Measurements from ENCODE around the gene PALLD. TPM values are rescaled to one million over a fixed set of nuclear protein-coding genes. Genes with fewer than 3 reads are reported as not detected.

PALLD gene
- total and polyA plus RNA-seq, 2 of the 8 experiments (the other 6 are each of a cell fraction or from before 2014, with no cell fraction given) = 10.5 to 25.0 TPM

DNA sequence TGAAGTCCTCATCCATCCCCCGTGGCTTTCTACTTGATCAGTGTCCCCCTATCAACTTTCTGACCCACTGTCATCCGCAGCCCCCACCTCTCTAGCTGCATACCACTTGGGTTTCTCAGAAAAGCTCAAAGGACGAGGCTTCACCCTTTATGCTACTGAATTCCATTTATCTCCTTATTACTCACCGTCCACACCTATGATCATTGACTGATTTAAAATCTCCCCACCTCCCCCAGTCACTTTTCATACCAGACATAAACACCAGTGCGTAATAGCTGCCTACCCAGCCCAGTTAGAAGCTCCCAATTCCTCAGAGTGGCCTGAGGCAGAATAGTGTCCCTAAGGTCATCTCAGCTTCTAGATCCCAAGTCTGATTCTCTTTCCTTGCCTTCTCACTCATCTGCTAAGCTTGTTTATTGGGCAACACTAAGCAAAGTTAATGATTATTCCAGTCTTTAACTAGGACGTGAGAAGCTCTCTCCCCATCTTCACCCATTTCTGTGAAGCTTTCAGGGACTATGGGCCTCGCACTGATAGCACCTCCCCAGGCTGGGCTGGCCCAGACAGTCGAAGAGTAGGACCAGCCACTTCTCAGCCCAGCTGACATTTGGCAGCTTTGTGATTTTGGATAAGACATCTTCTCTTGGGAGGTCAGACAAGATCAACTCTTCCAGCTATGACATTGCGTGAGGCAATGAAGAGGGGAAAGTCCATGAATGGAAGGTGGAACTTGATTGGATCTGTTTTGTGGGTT, 9.4 kb upstream of the PALLD start:
- Histone ChIP-seq H3K27me3 (replicated peaks in 1 of 4; ENCODE audit: control insufficient read depth in 3 of 4, extremely low read depth in 1 of 4, insufficient read depth in 3 of 4, low read length in 3 of 4) (no peaks in the 10 kb centered on the region), H2BK20ac (ENCODE audit: low read length) (no peak overlapping the region), H3K4me3 (ENCODE audit: extremely low read depth in 1 of 4, insufficient read depth in 2 of 4, low read depth in 3 of 4, low read length in 4 of 4) (no peak overlapping the region), H2AFZ (ENCODE audit: low read length) (no peak overlapping the region), H2BK12ac (ENCODE audit: low read depth, low read length) (no peak overlapping the region), H3K27ac (ENCODE audit: low read depth, low read length) (no peak overlapping the region), H3K4me2 (ENCODE audit: insufficient read depth in 1 of 2, low read depth in 2 of 2, low read length in 2 of 2) (no peak overlapping the region), H3K4me1 (replicated peaks in 1 of 4; ENCODE audit: control insufficient read depth in 3 of 4, insufficient read depth in 4 of 4, low read length in 3 of 4) (no peaks in the 10 kb centered on the region), H4K20me1 (replicated peaks in 1 of 2; ENCODE audit: control insufficient read depth in 1 of 2, insufficient read depth in 2 of 2, low read length in 2 of 2) (no peaks in the 10 kb centered on the region), H3K23me2 (ENCODE audit: low read depth, low read length) (no peaks in the 10 kb centered on the region), H4K8ac (ENCODE audit: extremely low read depth, insufficient read depth, low read length) (no peak overlapping the region), H3K79me1 (ENCODE audit: low read depth, low read length) (no peaks in the 10 kb centered on the region), H3K56ac (replicated peaks; ENCODE audit: insufficient read length, low read depth, low read length) (no peak overlapping the region), H2BK120ac (replicated peaks; ENCODE audit: low read depth, low read length) (no peak overlapping the region), H4K5ac (ENCODE audit: insufficient read length, low read depth, low read length) (no peak overlapping the region), H3K79me2 (ENCODE audit: control insufficient read depth in 1 of 2, insufficient read depth in 2 of 2, low read length in 2 of 2) (no peaks in the 10 kb centered on the region), H3K14ac (ENCODE audit: insufficient read length) (no peak overlapping the region), H2BK15ac (ENCODE audit: low read length) (no peak overlapping the region), H3K9me3 (ENCODE audit: insufficient read depth in 2 of 2, low read depth in 1 of 2, low read length in 1 of 2) (no peaks in the 10 kb centered on the region), H3K18ac (ENCODE audit: extremely low read depth, low read length) (no peak overlapping the region), H2BK5ac (ENCODE audit: low read depth, low read length) (no peak overlapping the region), H4K91ac (replicated peaks; ENCODE audit: insufficient read length, low read length) (no peak overlapping the region), H3K23ac (ENCODE audit: insufficient read length) (no peak overlapping the region), H3K4ac (replicated peaks; ENCODE audit: insufficient read length, low read depth, low read length) (no peak overlapping the region), H2AK5ac (ENCODE audit: low read depth, low read length) (no peak overlapping the region), H3K36me3 (ENCODE audit: control insufficient read depth in 2 of 4, insufficient read depth in 4 of 4, low read length in 3 of 4) (no peaks in the 10 kb centered on the region), H3K9ac (replicated peaks in 1 of 4; ENCODE audit: extremely low read depth in 1 of 4, low read depth in 3 of 4, low read length in 3 of 4) (no peak overlapping the region)
- DNase-seq (ENCODE audit: low read depth in 1 of 2, low spot score in 2 of 2) = no peak
- WGBS, 2 experiments (ENCODE audit: extremely low coverage in 1 of 2, insufficient coverage in 1 of 2, insufficient read length in 1 of 2, insufficient replicate concordance in 2 of 2, low coverage in 1 of 2, low lambda C conversion rate in 2 of 2, missing lambda C conversion rate in 1 of 2) = 74 to 100% methylated on average over 1 to 9 of the region's 9 CpGs
- FAIRE-seq = no peak
- POLR2A ChIA-PET (ENCODE audit: partially characterized antibody) = interaction anchor here (1.5 kb wide), 1 partner anchor 10 kb away, joined by 3 read pairs; no protein-coding TSS in a partner anchor
- CTCF ChIA-PET (ENCODE audit: partially characterized antibody) = interaction anchor here (1.0 kb wide), 1 partner anchor 215 kb away, joined by 3 read pairs; no protein-coding TSS in a partner anchor
- TF ChIP-seq JUN (IDR thresholded peaks at IDR 0.05; ENCODE audit: low read depth, low read length) (no peak), BRCA1 (IDR thresholded peaks at IDR 0.05; ENCODE audit: low read depth, low read length) (no peak), SIRT6 (IDR thresholded peaks at IDR 0.05; ENCODE audit: low read length) (no peak), POLR2AphosphoS5 (IDR thresholded peaks at IDR 0.05; ENCODE audit: low read depth, low read length) (no peak), KDM1A (IDR thresholded peaks at IDR 0.05; ENCODE audit: borderline replicate concordance, low read length) (no peak), PHF8 (conservative IDR thresholded peaks at IDR 0.05; ENCODE audit: low read depth, low read length) (no peak), HDAC6 (IDR thresholded peaks at IDR 0.05; ENCODE audit: low read depth, low read length) (no peak), RXRA (IDR thresholded peaks at IDR 0.05; ENCODE audit: insufficient read depth, low read depth, low read length) (no peak), TBP (IDR thresholded peaks at IDR 0.05; ENCODE audit: low read depth, low read length) (no peak), HDAC2 (IDR thresholded peaks at IDR 0.05; ENCODE audit: borderline replicate concordance in 1 of 2, low read depth in 2 of 2, low read length in 2 of 2) (no peak), SP1 (IDR thresholded peaks at IDR 0.05; ENCODE audit: low read depth, low read length) (no peak)
- TF ChIP-seq, protein P1, sequence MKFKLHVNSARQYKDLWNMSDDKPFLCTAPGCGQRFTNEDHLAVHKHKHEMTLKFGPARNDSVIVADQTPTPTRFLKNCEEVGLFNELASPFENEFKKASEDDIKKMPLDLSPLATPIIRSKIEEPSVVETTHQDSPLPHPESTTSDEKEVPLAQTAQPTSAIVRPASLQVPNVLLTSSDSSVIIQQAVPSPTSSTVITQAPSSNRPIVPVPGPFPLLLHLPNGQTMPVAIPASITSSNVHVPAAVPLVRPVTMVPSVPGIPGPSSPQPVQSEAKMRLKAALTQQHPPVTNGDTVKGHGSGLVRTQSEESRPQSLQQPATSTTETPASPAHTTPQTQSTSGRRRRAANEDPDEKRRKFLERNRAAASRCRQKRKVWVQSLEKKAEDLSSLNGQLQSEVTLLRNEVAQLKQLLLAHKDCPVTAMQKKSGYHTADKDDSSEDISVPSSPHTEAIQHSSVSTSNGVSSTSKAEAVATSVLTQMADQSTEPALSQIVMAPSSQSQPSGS (IDR thresholded peaks at IDR 0.05; ENCODE audit: low read length) = no peak

Data from H1 (cell line).